ENCODE measurements around the gene DPH3. TPM values are rescaled to one million over a fixed set of nuclear protein-coding genes. Genes with fewer than 3 reads are reported as not detected.

DPH3 gene
- total RNA-seq, 1 experiment from 2014 or later, result 25.0 TPM

- no peaks in the 10 kb centered on the region for H3K9me3 ChIP-seq (replicated peaks)
- DNase-seq (ENCODE audit: low read depth in 1 of 2, low spot score in 2 of 2), result no peak
These were observed 6.6 kb downstream of the DPH3 start for GRCh38 chr3:16258177-16258576.

GRCh38 chr3:16257309-16257708, 7.4 kb downstream of the DPH3 start:
- Histone ChIP-seq H3K36me3 (peaks cover 41% of the 10 kb centered on the region), H3K4me3 (no peak overlapping the region), H3K9me3 (replicated peaks) (no peaks in the 10 kb centered on the region), H3K27ac (no peak overlapping the region), H3K4me1 (replicated peaks) (no peaks in the 10 kb centered on the region), H3K27me3 (replicated peaks) (no peaks in the 10 kb centered on the region)
- DNase-seq (ENCODE audit: low read depth in 1 of 2, low spot score in 2 of 2), result no peak

More at GRCh38 chr3:16258177-16258576, 6.6 kb downstream of the DPH3 start:
- H3K36me3 ChIP-seq, result peaks cover 50% of the 10 kb centered on the region
- H3K27ac ChIP-seq, result no peak overlapping the region
- no peaks in the 10 kb centered on the region for H3K4me1 ChIP-seq (replicated peaks)
- no peaks in the 10 kb centered on the region for H3K27me3 ChIP-seq (replicated peaks)
- H3K4me3 ChIP-seq, result no peak overlapping the region

GRCh38 chr3:16255726-16256125, 9.0 kb downstream of the DPH3 start:
- Histone ChIP-seq H3K27ac (no peak overlapping the region), H3K36me3 (peaks cover 27% of the 10 kb centered on the region), H3K27me3 (replicated peaks) (no peaks in the 10 kb centered on the region), H3K4me1 (replicated peaks) (no peaks in the 10 kb centered on the region), H3K9me3 (replicated peaks) (no peaks in the 10 kb centered on the region), H3K4me3 (no peak overlapping the region)
- no peak for DNase-seq (ENCODE audit: low read depth in 1 of 2, low spot score in 2 of 2)

GRCh38 chr3:16255326-16255725, 9.4 kb downstream of the DPH3 start:
- no peak for DNase-seq (ENCODE audit: low read depth in 1 of 2, low spot score in 2 of 2)
- no peak overlapping the region for H3K27ac ChIP-seq
- no peaks in the 10 kb centered on the region for H3K27me3 ChIP-seq (replicated peaks)
- H3K36me3 ChIP-seq, result peaks cover 23% of the 10 kb centered on the region
- no peak overlapping the region for H3K4me3 ChIP-seq
- no peaks in the 10 kb centered on the region for H3K9me3 ChIP-seq (replicated peaks)
- no peaks in the 10 kb centered on the region for H3K4me1 ChIP-seq (replicated peaks)

- Histone ChIP-seq H3K27me3 (replicated peaks) (no peaks in the 10 kb centered on the region), H3K27ac (no peak overlapping the region), H3K4me3 (no peak overlapping the region), H3K9me3 (replicated peaks) (no peaks in the 10 kb centered on the region), H3K36me3 (peaks cover 19% of the 10 kb centered on the region), H3K4me1 (replicated peaks) (no peaks in the 10 kb centered on the region)
- DNase-seq (ENCODE audit: low read depth in 1 of 2, low spot score in 2 of 2), result no peak
These were observed 9.8 kb downstream of the DPH3 start for GRCh38 chr3:16254916-16255315.

- Histone ChIP-seq H3K4me1 (replicated peaks) (no peaks in the 10 kb centered on the region), H3K4me3 (no peak overlapping the region), H3K9me3 (replicated peaks) (no peaks in the 10 kb centered on the region), H3K27me3 (replicated peaks) (no peaks in the 10 kb centered on the region), H3K36me3 (peaks cover 6% of the 10 kb centered on the region), H3K27ac (no peak overlapping the region)
- no peak for DNase-seq (ENCODE audit: low read depth in 1 of 2, low spot score in 2 of 2)
These were observed 11.1 kb downstream of the DPH3 start for GRCh38 chr3:16253601-16254000.

- no peak for DNase-seq (ENCODE audit: low read depth in 1 of 2, low spot score in 2 of 2)
- Histone ChIP-seq H3K36me3 (no peaks in the 10 kb centered on the region; the same call in none of the 2 replicates), H3K4me1 (replicated peaks) (no peaks in the 10 kb centered on the region; the same call in 1 of the 2 replicates), H3K4me3 (no peak overlapping the region), H3K27me3 (replicated peaks) (no peaks in the 10 kb centered on the region), H3K27ac (no peak overlapping the region), H3K9me3 (replicated peaks) (no peaks in the 10 kb centered on the region)
These were observed 11.8 kb downstream of the DPH3 start for GRCh38 chr3:16252988-16253387.

GRCh38 chr3:16252243-16252978, 12.3 kb downstream of the DPH3 start:
- Histone ChIP-seq H3K27ac (no peak overlapping the region), H3K4me3 (no peak overlapping the region), H3K27me3 (replicated peaks) (no peaks in the 10 kb centered on the region), H3K4me1 (replicated peaks) (peaks cover 4% of the 10 kb centered on the region), H3K36me3 (no peaks in the 10 kb centered on the region; the same call in 1 of the 2 replicates), H3K9me3 (replicated peaks) (no peaks in the 10 kb centered on the region)
- no peak for DNase-seq (ENCODE audit: low read depth in 1 of 2, low spot score in 2 of 2)

- Histone ChIP-seq H3K9me3 (replicated peaks) (no peaks in the 10 kb centered on the region), H3K4me3 (no peak overlapping the region), H3K36me3 (no peaks in the 10 kb centered on the region), H3K27ac (no peak overlapping the region), H3K27me3 (replicated peaks) (no peaks in the 10 kb centered on the region), H3K4me1 (replicated peaks) (peaks cover 11% of the 10 kb centered on the region)
- no peak for DNase-seq (ENCODE audit: low read depth in 1 of 2, low spot score in 2 of 2)
These were observed 13.2 kb downstream of the DPH3 start for GRCh38 chr3:16251316-16252085.

GRCh38 chr3:16249886-16250285, 14.9 kb downstream of the DPH3 start:
- Histone ChIP-seq H3K9me3 (replicated peaks) (no peaks in the 10 kb centered on the region), H3K36me3 (no peaks in the 10 kb centered on the region), H3K4me1 (replicated peaks) (peaks cover 11% of the 10 kb centered on the region), H3K27ac (no peak overlapping the region), H3K4me3 (no peak overlapping the region), H3K27me3 (replicated peaks) (no peaks in the 10 kb centered on the region)
- no peak for DNase-seq (ENCODE audit: low read depth in 1 of 2, low spot score in 2 of 2)

- no peak overlapping the region for H3K4me3 ChIP-seq
- no peaks in the 10 kb centered on the region for H3K9me3 ChIP-seq (replicated peaks)
- peak; percentile 19 to 50 for DNase-seq (ENCODE audit: low read depth in 1 of 2, low spot score in 2 of 2)
- H3K4me1 ChIP-seq (replicated peaks), result peaks cover 15% of the 10 kb centered on the region
- no peaks in the 10 kb centered on the region for H3K36me3 ChIP-seq
- no peak overlapping the region for H3K27ac ChIP-seq
- no peaks in the 10 kb centered on the region for H3K27me3 ChIP-seq (replicated peaks)
These were observed 15.4 kb downstream of the DPH3 start for GRCh38 chr3:16249336-16249735.

GRCh38 chr3:16248556-16248955, 16.2 kb downstream of the DPH3 start:
- H3K4me1 ChIP-seq (replicated peaks), result peaks cover 23% of the 10 kb centered on the region
- H3K4me3 ChIP-seq, result no peak overlapping the region
- no peaks in the 10 kb centered on the region for H3K27me3 ChIP-seq (replicated peaks)
- no peak for DNase-seq (ENCODE audit: low read depth in 1 of 2, low spot score in 2 of 2)
- no peaks in the 10 kb centered on the region for H3K36me3 ChIP-seq
- H3K9me3 ChIP-seq (replicated peaks), result no peaks in the 10 kb centered on the region; the same call in 1 of the 2 replicates
- H3K27ac ChIP-seq, result no peak overlapping the region

- Histone ChIP-seq H3K36me3 (no peaks in the 10 kb centered on the region), H3K4me3 (no peak overlapping the region), H3K4me1 (replicated peaks) (peaks cover 27% of the 10 kb centered on the region), H3K9me3 (replicated peaks) (no peaks in the 10 kb centered on the region; the same call in 1 of the 2 replicates), H3K27me3 (replicated peaks) (no peaks in the 10 kb centered on the region), H3K27ac (no peak overlapping the region)
- DNase-seq (ENCODE audit: low read depth in 1 of 2, low spot score in 2 of 2), result peak; percentile 56 to 75
These were observed 17.3 kb downstream of the DPH3 start for GRCh38 chr3:16247282-16248061.
